GM21423 (cell line): Measurements from ENCODE around the gene MRPS23.

Experiments
- ATAC-seq: cut with Tn5 transposase; IDR thresholded peaks from one replicate; pipeline ENCODE4 v1.9.1; 2021; ENCODE audit warnings: mild to moderate bottlenecking, moderate library complexity; ENCODE audit not compliant: unreplicated experiment

MRPS23 gene

DNA sequence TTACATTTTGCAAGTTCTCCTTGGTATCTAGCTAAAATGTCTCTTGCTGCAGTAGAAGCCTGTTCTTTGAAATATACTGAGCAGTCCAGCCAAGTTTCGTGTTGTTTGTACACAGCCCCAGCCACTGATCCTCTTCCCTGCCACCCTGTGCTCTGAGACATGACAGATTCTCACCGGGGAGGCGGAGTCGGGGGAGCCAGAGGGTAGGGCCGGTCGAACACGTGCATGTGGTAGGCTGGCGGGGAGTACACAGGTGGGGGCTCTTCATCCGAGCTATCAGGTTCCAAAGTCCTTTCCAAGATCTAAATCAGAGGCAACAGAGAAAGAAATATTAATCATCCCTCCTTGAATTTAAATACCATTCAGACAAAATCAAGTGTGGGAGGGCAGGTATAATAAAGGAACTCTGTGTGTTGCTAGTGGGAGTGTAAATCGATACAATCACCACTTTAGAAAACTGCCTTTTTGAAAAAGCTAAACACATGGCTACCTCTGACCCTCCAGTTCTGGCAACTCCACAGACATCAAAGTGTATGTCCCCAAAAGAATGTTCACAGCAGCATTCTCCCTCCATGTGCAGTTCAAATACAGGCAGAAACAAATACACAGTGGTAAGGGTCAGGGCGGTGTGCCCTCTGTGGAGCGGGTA, 29.7 kb upstream of the MRPS23 start:
- ATAC-seq = no peak

DNA sequence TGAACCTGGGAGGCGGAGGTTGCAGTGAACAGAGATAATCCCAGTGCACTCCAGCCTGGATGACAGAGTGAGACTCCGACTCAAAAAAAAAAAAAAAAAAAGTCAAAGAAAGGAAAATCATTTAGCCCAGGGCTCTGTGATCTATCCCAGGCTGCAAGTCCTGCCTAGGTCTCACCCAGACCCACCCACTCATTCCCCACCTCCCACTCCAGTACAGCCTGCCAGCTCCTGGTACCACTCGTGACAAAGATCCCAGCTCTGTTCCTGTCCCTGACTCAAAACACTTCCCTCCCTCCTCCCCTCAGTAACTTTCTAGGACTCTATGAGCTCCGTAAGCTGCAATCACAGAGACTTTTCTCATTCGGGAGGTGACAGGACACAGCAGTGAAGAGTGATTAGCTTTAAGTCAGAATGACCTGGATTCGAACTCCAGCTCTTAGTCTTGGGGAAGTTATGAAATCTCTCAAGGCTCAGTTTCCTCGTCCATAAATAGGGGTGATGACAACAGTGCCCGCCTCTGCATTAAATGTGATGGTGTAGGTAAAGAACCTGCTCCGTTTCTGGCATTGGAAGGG, 28.0 kb upstream of the MRPS23 start:
- ATAC-seq = no peak

DNA sequence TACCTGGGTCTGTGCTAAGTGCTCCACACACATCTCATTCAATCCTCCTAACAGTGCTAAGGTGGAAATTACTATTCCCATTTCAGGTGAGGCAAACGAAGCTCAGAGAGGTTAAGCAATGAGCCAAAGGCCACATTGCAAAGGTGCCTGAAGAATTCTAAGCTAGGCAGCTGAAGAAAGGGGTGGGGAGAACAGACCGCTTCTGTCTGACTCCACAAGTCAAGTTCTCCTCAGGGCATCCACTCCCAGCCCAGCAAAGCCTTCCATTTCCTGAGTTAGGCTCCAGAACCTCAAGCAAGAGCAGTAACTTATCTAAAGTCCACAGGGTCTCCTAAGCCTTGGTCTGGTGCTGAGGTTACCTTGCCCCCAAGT, 27.0 kb upstream of the MRPS23 start:
- ATAC-seq = no peak

DNA sequence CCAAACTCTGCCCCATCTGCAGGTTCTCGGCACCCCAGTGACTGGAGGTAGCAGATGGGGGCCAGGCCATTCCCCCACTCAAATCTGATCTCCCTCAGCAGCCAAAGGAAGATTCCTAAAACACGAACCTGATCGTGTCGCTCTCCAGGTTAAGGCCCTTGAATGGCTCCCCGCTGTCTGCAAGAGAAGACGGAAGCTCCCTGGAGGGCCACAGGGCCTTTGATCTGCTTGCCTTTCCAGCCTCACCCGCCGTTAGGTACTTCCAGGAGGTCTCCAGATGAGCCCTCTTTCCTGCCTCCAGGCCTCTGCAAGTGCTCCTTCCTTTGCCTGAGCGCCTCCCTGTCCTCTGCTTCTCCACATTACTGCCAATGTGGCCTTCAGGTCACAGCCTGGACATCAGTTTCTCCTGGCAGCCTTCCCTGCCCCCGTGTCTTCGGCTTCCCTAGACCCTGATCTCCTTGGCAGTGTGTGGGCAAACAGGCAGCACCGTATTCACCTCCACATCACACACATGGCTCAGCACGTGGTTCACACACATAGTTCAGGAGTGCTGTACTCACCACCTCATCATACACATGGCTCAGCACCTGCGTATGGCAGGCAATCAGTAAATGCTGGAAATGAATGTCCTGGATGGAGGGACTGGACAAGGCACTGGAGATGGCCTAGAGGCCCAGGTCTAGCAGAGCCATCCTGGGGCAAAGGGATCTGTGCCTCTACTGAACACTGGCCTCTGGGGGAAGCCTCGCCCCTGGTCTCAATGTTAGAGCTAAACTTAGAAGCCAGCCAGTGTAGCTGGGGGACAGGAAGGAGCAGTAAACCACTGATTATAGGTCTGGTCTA, 26.4 kb upstream of the MRPS23 start:
- no peak for ATAC-seq

DNA sequence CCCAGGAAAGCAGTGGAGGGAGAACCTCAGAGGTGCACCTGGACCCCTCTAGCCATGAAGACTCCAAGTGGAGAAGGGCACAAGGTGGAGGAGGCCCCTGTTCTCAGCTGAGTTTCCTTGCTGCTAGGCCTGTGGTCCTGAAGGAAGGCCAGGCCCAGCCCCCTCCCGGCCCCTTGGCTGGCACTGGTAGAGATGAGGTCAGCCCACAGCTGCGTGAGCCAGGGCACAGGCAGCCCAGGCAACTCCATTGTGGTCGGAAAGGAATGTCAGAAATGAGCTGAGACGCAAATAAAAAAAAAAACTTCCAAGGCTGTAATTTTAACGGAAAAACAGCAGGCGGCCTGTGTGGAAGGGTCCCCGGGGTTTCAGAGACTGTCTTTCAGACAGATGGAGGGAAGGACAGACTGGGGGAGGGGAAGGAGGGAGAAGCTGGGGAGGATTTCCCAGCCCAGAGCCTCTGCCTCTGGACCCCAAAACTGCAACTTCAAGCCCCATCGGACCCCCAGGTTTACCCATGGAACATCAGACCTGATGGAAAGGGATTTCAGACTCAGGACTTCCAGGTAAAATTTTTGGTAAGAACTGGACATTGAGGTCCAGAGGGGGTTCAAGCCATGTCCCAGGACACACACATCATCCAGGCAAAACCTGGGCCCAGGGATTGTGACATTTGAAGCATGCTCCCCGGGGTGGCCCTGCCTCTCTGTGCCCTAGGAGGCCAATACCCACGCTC, 25.6 kb upstream of the MRPS23 start:
- no peak for ATAC-seq

DNA sequence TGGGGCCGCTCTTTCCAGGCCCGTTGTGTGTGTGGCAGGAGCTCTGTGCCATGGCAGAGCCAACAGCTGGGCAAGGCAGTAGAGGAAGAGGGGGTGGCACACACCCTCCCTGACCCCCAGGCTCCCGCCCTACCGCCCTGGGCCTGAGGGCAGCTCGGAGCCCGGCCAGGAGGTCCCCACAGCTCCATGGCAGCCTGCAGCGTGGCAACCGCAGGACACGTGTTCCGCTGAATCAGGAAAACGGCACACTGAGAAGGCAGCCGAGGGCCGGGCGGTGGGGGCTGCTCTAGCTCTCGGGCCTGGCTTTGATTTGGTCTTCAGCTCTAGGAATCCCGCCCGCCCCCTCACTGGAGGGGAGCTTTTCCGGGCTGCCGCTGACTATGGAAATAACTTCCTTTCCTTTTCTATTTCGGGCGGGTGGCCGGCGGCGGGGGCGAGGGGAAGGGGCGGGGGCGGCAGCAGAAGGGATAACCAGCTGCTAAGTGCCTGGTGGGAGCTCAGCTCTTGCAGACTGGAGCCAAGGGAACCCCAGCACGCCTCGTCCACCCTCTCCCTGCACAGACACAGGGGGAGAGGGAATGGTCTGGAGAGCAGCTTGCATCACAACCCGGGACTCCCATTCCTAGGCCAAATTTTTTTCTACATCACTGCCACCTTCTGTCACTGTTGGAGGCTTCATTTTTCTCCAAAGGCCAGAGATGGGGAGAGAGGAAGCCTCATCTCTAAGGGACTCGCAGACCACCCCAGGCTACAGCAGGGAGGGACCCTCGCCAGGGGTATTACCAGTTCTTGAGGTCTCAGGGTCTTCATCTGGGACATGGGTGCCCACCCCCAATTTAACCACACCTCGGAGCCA, 24.8 kb upstream of the MRPS23 start:
- ATAC-seq = no peak

DNA sequence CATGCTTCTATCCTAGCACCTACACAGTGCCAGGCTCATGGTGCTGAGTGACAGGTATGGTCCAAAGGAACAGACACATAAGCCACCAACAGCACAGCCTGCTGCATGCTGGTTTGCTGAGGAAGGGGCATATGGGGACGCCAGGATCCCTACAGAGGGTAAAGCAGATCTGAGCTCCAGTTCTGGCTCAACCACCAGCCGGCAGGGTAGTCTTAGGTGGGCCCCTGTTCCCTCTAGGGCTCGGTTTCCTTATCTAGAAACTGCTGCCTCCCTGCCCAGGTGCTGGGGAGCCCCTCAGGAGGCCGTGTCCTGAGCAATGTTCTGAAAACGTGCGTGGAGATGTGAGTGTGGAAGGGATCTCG, 24.2 kb upstream of the MRPS23 start:
- ATAC-seq = no peak

DNA sequence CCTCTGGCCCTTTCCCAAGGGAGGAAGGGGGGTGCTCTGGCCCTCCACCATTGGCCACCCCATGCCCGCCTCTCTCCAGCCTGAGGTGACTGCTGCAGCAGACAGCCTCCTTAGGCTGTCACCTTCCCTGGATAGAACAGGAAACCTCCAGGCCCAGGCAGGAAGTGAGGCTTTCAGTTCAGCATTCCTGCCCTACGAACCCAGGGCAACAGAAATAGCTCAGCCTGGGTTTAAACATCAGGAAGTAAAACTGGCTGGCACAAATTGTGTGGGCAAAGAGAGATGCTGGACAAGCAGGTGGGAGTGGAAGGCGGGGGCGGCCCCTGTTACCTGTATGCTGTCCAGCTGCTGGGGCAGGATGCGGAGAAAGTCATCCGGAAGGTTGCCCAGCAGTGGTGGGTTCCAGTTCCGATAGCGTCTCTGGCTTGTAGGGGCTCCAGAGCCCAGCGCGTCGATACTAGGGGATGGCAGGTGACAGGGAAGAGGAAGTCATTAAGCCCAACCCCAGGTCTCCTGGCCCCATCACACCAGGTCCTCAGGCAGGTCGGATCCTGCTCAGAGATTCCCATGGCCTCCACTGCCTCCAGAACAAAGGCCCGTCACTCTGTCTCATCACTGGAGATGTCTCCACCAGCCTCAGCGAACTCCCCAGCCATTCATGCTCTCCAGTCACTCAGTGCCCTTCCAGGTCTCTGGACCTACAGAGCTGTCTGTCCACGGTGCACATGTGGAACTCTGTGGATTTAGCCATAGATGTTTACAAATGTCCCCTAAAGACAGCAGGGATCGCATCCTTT, 23.6 kb upstream of the MRPS23 start:
- no peak for ATAC-seq

DNA sequence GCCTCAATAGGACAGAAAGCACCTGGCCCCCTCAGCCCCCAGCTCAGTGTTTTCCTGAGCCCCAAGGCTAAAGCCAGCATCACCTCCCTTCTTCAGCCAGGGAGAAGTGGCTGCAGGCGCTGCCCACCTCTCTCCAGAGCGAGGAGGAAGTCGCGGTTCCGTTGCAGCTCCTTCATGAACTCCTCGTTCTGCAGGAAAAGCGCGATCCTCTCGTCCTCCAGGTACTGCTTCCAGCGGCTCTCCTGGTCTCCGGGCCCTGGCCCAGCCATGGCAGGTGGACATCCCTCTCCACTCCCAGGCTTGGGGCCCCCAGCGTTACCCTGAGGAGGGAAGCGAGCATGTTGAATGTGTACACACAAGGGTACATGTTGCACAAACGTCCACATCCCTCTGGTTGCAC, 22.7 kb upstream of the MRPS23 start:
- no peak for ATAC-seq

DNA sequence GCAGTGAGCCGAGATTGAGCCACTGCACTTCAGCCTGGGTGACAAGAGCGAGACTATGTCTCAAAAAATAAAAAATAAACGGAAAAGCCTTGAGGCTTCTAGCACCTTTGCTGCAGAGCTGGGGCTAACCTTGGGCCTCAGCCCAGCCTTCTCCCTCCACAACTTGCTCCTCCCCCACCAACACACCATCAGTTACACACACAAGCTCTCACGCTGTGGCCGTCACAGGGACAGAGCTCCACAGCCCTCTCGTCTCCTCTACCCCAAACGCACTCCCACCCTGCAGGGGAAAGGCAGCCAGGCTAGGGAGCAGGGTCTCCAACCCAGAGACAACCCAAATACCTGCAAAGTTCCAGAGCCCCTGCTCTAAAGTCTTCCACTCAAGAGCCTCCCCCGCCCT, 22.0 kb upstream of the MRPS23 start:
- ATAC-seq = no peak

DNA sequence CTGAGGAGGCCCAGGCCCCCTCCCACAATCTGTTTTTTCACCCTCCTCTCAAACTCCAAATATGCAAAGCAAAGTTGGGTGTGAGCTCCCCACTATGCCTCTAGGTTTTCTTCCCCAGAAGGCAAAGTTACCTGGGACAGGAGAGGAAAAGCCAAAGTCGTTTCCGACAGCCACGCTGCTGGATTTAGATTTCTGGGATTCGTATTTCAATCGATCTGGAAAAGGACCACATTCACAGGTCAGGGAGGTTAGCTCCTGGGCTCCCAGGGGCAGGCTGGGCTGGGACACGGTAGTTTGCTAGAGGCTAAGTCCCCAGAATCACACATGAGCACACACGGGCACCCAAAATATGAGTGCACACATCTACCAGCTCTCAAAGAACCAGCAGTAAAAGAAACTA, 21.3 kb upstream of the MRPS23 start:
- no peak for ATAC-seq

DNA sequence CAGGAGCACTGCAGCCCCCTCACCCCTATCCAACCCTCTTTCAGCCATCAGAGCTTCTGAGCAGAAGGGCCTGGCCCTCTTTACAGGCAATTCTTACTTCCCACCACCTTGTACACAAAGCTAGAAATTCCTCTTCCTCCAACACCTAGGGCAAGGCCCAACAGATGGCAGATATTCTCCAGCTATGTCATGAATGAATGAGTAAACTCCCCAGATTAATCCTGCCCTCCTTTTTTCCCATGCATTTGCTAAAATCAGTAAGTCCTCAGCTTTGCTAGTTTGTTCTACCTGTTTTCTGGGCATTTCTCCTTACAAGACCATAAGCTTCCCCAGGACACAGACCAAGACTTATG, 20.4 kb upstream of the MRPS23 start:
- ATAC-seq = no peak

DNA sequence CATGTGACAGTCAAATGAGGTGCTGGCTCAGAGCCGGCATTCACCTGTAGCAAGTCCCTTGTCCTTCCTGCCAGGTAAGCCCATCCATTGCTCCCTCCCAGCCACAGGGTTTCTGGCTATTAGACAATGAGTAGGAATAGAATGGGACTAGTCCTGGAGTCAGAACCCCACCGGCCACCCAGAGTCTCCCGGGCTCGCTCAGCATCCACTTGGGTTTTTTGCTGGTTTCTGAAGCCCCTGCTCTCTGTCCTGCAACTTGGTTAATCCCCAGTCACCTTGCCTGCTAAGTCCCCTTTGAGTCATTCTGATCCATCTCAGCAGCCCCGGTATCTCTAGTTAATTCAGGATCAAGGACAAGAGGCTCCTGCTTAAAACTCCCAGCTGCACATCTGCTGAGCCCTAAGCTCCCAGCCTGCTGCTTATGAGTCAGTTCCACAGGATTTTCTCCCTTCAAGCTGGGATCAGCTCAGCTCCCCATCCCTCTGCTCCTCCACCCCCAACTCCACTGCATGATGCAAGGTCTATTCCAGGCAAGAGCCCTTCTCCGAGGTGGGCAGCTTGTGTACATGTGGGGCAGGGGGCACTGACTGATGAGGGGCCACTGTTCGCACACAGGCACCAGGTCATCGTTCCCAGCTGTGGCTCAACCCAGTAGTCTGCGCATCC, 19.9 kb upstream of the MRPS23 start:
- no peak for ATAC-seq

DNA sequence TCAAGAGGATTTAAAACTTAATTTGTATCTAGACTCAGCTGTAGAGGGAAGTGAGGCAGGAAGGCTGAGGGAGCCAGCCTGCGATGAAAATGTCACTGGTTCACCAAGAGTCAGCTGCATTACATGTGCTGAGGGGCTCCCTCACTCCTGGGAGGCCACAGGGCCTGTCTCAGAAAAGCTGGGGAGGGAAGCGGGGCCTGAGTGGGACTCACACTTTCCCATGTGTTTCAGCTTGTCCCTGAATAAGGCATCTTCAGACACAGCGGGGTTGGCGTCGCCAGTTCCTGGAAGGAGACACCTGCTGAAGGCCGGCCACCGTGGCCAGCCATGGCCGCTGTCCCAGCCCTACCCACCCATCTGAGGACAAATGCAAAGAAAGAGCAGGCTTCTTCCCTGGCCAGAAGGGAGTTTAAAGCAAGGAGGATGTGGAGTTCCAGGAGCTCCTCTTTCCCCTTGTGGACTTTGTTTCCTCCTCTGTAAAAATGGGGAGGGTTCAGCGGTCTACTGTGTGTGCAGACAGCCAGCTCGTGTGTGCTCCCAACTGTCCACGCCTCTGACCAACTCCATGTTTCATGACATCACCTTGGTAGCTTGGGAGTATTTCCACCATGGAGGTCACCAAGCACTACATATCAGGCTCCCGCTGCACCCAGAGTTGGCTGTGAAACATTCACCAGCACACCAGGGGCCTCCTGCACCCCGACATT, 19.2 kb upstream of the MRPS23 start:
- no peak for ATAC-seq

DNA sequence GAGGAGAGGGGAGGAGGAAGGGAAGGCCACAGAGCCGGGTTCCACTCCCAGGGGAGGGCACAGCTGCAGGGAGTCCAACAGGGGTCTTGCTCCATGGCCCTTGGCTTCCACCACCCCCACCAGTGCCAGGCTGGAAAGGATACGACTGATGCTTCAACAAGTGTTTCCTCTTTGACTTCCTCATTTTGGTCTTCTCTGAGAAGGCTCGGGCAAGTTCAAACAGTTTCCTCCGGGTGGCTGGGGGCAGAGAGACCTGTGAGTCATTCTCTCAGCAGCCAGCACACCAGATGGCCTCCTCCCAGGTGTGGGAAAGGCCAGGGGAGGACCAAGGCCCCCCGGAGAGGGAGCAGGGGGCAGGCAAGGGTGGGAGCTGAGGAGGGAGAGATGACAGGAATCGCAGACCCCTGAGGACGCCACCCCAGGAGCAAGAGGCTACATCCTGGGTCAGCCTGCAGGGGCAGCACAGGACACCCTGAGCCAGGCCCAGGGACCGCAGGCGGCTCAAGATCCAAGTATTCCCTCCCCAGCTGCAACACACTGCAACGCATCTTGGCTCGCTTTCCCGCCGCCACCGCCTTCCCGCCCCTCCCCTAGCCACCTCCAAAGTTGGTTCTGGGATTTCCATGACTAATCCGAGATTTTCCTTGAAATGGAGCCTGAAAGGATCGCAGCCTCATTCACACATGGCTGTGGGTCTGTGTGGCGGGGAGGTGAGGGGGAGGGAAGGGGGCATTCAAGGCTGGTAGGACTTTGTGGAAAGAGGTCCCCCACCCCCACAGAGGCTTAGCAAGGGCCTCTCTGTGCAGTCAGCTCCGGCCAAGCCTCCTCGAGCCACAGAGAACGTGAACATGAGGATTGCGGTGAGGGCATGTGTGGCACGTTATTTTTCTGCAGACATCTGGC, 18.4 kb upstream of the MRPS23 start:
- ATAC-seq = peak; percentile 83

DNA sequence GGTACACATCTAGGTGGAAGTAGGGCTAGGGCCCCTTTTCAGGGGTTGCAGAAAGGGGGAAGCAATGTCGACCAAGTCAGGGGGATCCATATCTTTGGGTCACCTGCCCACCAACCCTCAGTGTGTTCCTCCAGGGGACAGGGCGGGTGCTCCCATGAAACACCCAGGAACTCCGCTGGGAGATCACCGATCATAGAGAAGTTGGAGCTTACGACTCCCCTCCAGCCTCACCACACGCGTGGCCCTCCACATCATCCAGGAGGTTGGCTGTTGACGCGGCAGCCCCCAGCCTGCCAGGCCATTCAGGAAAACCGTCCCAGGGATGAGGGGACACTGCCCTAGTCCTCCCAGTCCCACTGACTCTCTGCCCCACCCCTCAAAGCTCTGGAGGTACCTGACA, 17.3 kb upstream of the MRPS23 start:
- ATAC-seq = no peak

DNA sequence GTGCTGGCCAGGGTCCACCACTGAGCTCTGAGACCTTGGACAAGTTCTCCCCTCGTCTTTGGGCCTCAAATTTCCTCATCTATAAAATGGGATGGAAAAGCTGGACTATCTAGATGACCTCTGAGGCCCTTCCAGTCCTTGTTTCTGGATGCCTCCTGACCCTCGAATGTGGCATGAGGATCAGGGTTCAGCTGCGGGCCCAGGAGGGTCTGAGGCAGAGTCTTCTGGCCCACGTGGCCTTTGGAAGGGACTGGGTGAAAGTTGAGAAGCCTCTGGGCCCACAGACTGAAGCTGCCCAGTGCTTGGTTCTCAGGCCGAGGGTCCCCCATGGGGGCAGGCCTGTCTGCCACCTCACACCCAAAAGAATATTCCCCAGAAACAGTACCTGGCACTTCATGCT, 16.9 kb upstream of the MRPS23 start:
- ATAC-seq = no peak

DNA sequence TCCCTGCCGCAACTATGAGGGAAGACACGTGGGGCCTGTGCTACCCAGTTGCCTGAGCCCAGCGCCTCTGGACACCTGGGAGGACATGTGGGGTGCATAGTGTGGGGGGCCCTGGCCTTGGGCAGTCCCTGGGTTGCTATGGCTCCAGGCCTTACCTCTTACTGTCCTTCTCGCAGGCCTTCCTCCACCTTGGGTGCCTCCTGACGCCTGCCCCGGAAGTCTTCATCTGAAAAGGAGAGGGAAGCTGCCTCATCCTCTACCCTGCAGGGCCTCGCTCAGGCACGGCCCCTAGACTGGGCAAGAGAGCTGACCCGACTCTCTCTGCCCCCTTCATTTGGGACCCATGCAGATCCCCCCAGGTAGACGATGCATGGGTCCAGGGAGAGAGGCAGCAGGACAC, 16.5 kb upstream of the MRPS23 start:
- no peak for ATAC-seq
